A549 (cell line): Measurements from ENCODE around the gene AP5B1.

Source experiments
- CTCF ChIP-seq: fragments of >200 bp; sonication (Bioruptor Twin); formaldehyde crosslinking; IDR thresholded peaks from 3 replicates; pipeline ENCODE4 v1.5.1; 2016
- FOSL2 ChIP-seq, 2 experiments: fragments of 450-650 bp in 1 of 2; fragments of >200 bp in 1 of 2; sonication (Bioruptor Twin) in 1 of 2; formaldehyde crosslinking; IDR thresholded peaks; 2 replicates each; pipeline versions ENCODE4 v1.5.0 to v1.6.1; 2016 to 2020; ENCODE audit warnings: mild to moderate bottlenecking in 1 of 2, moderate library complexity in 1 of 2
- HOXB13 ChIP-seq: fragments of 250-450 bp; sonication (Bioruptor Pico); IDR thresholded peaks from 2 replicates; pipeline ENCODE4 v1.5.0; 2020; ENCODE audit warnings: low read depth, mild to moderate bottlenecking, moderate library complexity
- REST ChIP-seq: fragments of 200-600 bp; sonication (generic); IDR thresholded peaks from 2 replicates; pipeline ENCODE4 v1.6.1; 2016; ENCODE audit warnings: antibody characterized with exemption, mild to moderate bottlenecking, moderate library complexity
- RNF2 ChIP-seq: fragments of 200-600 bp; sonication (generic); IDR thresholded peaks from 2 replicates; pipeline ENCODE4 v1.6.1; 2016; ENCODE audit warnings: low read depth, mild to moderate bottlenecking, antibody characterized with exemption, moderate library complexity, borderline replicate concordance
- USF2 ChIP-seq: fragments of 450-650 bp; IDR thresholded peaks from 2 replicates; pipeline ENCODE4 v1.6.1; 2014; ENCODE audit warnings: antibody characterized with exemption

- no peak for TF ChIP-seq HOXB13 (CRISPR knock-in tag)
- no peak for TF ChIP-seq CTCF
- TF ChIP-seq FOSL2 (IDR thresholded peaks at IDR 0.05): no peak
- TF ChIP-seq FOSL2 (CRISPR knock-in tag; IDR thresholded peaks at IDR 0.05): no peak
- no peak for TF ChIP-seq REST
- no peak for TF ChIP-seq USF2
- no peak for TF ChIP-seq RNF2
Observed at GRCh38 chr11:65739022-65739421, 41.8 kb downstream of the AP5B1 start.
